ENCODE measurements around the gene CAMK2B.
A peak's percentile ranks its signal among the peaks of the same experiment; 100 is the strongest.

The CAMK2B gene

DNA sequence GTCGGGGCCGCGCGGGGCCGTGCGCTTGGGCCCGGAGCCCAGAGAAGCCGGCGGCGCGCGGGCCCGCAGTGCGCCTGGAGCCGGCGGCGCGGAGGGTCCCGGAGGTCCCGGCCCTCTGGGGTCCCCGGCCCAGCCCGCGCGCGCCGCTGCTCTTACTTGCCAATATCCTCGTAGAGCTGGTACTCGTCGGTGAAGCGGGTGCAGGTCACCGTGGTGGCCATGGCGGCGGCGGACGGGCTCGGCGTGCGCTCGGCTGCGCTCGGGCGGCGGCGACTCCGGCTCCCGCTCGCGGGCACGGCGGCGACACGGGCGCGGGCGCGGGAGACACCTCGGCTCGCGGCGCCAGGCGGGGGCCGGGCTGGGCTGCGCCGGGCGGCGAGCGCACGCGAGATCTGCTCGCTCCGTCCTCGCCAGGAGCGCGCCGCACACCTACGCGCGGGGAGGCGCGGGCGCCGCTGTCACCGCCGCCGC is at the start of gene CAMK2B:
Gene CAMK2B (minus strand): TSS at position 394 of the 471 bp plus-strand sequence. CDS start 173 bp downstream, at position 221.
- ATAC-seq: peak in 1 of 2 donors; percentile 35

DNA sequence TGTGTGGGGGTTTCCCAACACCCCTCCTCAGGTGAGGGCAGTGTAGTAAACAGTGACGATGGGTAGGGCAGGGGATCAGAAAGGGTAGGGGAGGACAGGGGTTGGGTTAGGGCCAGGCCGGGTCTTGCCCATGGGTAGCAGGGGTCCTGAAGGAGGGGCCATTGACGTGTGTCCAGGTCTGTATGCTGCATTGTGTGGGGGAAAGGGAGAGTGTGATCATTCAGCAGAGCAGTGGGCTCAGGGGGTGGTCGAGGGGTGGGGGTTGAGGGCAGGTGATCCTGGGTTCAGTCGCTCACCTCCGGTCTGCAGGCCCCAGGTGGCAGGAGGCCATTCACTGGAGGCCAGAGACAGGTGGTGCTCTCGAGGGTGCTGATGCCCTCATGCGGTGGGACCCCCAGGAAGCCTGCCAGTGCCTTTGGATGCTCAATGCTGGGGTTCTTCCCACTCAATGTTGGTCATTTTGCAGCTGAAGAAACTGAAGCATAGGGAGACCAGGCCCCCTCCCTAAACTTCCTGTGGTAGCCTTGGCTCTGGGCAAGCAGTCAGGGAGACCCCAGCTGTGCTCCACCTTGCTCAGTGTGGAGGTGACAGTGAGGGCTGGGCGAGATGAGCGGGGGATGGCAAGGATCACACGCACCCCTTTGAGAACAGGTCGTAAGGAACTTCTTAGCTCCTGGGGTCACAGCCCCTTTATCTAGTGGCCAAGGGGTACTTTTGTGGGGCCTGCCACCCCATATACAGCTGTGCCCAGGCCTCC is 48.8 kb upstream of the CAMK2B start:
- ATAC-seq: no peak

DNA sequence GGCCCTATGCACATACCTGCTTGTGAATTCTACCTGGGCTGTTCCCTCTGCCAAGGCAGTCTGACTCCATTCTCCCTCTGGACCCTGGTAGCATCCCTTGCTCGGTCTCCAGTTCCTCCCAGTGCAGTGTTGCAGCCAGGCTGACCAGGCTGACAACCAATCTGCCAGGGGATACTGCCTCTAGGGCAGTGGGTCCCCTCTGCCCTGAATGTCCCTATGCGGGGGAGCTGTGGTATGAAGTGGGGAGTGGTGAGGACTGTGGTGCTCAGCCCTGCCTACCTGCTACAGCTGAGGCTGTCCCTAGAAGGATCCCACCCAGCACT is 48.0 kb upstream of the CAMK2B start:
- no peak for ATAC-seq

DNA sequence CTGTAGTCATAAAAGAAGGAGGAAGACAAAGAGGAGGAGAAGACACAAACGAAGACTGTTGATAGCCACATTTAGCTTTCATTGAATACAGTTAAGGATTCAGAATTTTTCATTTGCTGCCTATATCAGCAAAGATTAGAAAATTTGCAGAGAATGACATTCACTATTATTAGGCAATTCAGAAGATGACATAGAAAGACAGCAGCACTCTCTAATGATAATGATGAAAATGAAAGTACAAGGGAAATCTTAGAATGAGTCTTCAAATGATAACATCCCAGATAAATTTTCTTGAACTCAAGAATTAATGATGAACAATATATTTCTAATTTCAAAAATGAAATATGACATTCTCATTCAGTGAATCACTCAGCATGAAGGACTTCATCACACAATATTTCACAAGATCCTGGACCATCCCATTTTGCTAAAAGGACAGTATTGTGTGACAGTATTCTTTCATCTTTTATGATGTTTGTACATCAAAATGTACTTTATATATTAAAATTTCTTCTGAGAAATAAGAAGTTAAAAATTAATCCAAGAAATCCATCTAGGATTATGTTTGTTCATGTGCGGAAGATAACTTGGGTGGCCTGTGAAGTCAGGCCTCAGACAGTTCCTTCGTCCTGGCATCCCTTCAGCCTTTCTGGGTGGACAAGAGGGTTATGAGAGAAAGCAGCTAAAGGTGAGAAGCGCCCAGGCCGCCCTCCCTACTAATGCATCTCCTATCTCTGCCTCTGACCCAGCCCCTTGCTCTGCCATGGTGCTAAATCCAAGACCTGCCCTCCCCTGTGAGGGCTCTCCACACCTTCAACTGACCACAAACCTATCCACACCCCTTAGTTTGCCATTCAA is 47.4 kb upstream of the CAMK2B start:
- peak; percentile 46 to 62 for ATAC-seq

DNA sequence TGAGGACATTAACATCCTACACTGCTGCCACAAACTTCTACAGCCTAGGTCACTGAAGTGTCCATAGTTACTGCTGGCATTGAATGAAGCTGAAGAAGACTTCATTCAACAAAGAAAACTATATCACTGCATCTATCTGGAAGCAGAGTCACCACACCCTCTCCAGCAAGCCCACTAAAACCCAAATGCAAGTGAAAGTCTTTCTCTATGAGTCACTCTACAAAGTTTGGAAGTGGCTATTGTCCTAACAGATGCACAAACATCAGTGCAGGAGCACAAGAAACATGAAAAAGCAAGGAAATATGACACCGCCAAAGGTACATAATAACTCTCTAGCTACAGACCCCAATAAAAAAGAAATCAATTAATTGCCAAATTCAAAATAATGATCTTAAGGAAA is 43.5 kb upstream of the CAMK2B start:
- no peak for ATAC-seq

DNA sequence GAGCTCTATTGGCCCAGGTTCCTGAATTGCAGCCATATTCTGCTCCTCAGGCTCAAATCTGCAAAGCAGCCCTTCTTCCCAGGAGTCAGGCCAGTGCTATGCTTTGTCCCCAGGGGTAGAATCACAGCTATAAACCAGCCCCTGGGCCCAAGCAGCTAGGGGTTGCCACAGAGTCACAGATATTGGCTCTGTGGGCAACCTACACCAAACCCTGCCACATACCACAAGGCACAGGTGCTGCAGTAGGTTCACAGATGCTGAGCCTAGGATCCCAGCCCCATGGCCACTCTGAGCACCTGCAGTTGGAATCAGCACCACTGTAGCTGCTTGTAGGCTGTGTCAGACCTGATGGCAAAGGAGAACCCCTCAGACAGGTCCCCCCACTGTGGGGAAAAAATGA is 43.1 kb upstream of the CAMK2B start:
- no peak for ATAC-seq

DNA sequence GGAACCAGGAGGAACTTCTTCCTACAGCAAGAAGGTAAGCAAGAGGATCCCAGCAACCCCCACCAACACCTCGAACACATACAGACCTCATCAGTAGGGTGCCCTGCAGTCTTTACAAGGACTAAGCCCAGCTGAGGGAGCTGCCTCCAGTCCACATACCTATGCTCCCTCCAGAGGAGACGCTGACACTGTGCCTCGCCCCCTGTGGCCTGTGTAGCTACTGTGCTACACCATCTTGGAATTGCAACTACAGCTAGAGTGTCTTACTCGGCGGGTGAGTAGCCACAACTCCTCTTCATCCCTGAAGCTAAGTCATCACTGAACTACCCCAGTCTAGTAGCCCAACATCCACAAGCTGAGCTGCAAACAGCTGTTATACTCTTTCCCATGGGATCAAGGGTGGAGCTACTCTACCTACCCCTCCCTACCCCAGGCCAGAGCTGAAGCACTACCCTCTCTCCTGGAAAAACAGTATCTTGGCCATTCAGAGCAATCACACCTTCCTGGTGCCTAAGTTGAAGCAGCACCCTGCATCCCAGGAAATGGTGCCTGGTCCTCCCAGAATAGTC is 42.2 kb upstream of the CAMK2B start:
- no peak for ATAC-seq

DNA sequence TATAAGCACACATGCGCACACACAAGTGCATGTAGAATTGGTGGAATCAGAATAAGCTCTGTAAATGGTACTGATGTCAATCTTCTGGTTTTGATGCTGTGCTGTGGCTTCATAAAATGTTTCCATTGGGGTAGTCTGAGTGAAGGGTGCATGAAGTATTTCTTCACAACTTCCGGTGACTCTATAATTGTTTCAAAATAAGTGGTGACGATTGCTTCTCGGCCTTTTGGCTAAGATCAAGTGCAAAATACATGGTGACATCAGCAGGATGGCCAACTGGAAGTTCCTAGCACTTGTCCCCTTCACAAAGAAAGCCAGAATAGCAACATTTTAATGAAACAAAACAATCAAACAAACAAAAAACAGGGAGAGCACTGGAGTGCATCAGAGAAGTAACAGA is 41.6 kb upstream of the CAMK2B start:
- no peak for ATAC-seq

DNA sequence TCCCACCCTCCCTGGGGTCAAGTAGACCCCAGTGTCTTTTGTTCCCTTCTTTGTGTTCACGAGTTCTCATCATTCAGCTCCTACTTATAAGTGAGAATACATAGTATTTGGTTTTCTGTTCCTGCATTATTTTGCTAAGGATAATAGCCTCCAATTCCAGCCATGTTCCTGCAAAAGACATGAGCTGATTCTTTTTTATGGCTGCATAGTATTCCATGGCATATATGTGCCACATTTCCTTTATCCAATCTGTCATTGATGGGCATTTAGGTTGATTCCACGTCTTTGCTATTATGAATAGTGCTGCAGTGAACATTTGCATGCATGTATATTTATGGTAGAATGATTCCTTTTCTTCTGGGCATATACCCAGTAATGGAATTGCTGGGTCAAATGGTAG is 28.3 kb upstream of the CAMK2B start:
- no peak for ATAC-seq

DNA sequence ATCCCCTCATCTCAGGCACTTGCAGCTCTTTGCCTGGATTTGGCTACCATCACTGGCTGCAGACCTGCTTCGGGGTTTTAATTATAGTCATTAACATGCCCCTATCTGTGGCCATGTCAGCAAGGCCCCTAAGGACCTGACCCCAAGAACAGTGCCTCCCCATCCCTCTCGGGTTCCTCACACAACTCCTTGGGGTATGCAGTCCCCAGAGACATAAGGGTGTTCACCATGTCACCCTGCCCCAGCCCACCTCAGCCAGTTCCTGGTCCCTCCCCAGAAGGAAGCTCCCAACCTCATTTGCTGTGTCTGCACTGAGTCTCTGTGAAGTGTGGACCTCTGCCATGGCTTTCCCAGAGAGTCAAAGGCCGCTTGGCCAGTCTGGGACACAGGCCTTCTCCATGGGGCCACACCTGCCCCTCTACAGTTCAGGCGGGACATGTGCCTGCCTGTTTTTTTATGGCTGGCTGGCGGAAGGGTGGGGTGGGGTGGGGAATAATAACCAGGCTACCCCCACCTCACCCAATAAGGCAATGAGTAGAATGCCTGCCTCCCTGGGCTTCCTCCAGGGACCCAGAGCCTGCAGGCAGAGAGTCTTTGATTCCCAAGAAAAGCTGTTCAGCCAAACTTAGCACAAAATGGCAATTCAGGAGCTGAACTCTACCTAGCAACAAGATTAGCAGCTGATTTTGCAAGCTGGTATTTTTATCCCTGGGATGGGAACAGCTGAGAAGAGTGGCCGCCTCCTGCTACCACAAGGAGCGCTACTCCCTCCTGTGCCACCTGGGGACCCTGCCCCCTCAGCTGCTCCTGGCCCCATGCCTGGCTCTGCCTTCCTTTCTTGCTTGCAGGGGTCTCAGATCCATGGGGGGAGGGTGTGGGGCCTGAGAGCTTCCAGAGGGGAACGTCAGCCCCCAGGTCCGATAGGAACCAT is 23.7 kb upstream of the CAMK2B start:
- ATAC-seq: no peak

DNA sequence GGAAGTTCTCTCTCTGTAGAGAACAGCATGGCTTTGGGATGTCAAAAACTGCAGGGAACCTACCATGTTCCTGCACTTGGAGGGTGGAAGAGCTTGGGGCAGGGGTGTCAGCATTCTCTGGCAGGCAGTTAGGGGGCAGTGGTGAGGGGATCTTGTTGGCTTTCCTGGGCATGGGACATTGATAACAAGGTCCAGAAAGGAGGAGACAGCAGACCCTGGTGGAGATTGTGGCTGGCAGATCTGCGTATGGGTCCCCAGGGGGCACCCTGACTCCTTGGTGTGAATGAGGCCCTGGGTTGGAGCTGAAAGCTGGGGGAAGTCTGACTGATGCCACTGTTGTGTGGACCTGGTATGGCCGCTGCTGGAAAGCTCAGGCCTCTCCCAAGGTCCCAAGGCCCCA is 22.9 kb upstream of the CAMK2B start:
- ATAC-seq: no peak

DNA sequence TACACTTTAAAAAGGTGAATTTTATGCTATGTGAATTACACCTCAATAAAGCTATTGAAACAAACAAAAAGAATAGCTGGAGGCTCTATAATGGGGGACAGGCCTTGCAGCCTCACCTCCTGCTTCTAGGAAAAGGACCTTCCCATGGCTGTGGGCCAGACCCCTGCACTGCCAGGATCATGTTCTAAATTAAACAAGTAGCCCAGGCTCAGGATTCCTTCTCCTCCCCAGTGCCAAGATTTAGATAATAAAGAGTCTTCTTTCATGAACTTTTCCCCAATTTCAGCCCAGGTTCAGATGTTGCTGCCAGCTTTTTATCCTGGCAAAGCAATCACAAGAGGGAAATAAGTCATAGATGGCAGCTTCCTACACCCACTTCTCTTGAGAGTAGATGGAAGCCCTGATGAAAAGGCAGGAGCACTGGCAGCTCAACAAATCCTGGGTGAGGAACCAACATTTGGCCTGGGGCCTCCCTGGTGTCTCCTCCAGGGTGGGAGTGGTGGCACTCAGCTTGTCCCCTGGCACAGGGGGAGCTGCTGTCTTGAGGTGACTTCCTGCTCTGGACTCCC is 22.2 kb upstream of the CAMK2B start:
- no peak for ATAC-seq

DNA sequence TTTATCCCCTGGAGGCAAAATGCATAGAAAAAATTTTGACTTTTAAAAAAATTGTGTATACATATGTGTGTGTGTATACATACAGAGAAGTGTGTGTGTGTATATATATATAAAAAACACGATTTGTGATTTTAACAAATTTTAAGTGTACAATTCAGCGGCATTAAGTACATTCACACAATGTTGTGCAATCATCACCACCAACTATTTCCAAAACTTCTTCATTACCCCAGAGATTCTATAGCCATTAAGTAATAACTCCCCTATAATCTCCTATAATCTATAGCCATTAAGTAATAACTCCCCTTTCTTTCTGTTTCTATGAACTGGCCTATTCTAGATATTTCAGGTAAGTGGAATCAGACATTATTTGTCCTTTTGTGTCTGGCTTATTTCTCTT is 20.7 kb upstream of the CAMK2B start:
- no peak for ATAC-seq

DNA sequence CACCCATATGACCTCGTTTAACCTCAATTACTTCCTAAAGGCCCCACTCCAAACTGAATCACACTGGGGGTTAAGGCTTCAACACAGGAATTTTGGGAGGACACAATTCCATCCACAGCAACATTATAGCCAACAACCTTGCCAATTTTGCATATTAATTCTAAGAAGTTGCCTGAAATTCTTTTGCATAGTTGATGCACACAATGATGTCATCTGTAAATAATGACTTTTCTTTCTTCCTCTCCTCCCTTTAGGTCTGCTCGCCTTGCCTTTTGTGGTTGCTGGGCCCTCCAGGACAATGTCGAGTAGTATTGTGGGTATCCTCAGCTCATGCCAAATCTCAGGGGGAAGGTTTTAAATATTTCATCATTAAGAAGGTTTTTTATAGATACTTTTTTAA is 16.0 kb upstream of the CAMK2B start:
- ATAC-seq: no peak

DNA sequence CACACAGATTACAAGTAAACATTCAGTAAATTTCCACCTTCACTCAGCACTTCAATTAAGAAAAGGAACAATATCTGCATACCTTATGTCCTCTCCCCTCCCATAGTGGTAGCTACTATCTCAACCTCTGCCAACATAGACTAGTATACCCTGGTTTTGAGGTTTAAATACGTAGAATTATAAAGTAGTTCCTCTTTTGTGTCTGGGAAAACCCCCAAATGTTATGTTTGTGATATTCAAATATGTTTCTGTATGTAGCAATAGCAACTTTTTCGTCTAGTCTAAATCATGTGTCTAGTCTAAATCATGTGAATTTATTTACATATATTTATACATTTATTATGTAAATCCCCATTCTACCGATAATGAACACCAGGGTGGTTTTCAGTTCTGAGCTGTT is 13.2 kb upstream of the CAMK2B start:
- ATAC-seq: peak; percentile 79 to 89

DNA sequence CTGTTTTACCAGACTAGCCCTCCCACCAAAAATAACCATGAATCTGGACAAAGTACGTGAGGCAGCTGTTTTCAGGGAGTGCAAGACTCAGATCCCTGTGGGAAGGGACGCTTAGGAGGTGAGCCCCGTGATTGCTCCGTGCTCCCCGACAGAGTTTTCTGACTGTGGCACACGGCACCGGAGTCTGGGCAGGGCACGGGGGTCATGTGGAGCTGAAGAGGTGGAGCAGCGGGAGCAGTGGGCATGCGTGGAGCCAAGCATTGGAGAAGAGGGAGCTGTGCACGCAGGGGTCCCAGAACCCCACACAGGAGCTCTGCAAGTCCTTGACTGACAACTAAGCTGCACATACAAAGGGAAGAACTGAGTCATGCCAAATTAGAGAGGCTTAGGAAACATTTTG is 11.1 kb upstream of the CAMK2B start:
- ATAC-seq: no peak

DNA sequence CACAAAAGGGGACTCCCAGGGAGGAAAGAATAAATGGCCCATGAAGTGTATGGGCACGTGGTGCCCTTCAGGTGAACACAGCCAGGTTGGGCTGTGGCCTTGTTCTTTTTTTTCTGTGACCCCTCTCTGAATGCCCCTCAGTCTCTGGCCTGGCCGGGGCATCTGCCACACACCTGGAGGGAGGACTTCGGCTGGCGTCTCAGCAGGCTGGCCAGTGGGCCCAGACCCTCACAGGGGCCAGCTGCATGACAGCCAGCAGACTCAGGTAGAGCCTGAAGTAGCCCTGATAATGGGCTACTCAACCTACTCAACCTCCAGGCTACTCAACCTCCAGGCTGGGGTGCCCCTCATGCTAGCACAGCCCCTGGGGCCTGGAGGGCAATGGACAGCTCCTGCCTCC is 9.8 kb upstream of the CAMK2B start:
- no peak for ATAC-seq

DNA sequence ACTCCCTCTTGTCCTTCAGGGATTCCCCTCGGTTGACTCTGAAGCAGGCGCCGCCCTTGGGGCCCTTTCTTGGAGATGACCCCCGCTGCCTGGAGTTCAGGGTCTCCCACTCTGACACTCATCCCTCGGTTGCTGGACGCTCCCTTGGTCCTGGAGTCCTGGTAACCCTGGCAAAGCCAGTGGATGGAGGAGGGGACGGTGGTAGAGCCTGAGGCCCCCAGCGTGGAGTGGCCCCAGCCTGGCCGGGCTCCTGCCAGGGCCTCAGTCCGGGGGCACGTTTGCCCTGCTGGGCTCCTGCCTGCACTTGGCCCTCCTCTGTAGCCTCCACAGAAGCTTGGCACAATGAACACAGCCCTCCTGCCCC is 9.3 kb upstream of the CAMK2B start:
- no peak for ATAC-seq

DNA sequence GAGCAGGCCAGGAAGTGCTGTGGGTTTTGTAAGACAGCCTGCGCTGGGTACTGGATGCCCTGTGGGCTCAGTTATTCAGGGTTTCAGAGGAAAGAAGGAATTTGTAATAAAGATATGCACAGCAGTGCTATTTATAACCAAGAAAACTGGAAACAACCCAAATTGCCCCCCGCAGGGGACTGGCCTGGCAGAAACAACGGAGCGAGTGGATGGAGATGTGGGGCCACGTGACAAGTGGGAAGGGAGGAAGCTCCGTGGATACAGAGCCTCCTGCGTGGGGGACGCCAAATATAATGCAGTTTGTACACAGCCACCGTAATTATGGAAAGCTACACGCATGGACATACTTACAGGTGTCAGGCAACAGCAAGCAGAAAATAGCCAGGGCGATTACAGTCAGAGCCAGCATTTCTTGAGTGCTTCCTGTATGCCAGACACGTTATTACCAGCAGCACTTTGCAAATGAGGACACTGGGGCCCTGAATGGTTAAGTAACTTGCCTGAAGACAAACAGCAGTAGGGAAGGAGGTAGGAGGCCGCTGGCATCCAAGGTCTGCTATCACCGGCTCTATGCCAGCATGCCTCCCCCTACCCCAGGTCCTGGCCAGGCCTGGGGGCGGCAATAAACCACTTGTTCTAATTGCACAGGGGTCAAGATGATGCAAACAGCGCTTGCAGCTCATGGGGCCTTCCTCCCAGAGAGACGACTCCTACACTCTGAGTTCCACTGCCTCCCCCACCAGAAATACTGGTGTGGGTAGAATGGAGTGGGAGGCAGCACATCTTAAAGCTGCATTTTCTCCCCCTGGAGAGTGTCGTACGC is 8.7 kb upstream of the CAMK2B start:
- ATAC-seq: no peak

DNA sequence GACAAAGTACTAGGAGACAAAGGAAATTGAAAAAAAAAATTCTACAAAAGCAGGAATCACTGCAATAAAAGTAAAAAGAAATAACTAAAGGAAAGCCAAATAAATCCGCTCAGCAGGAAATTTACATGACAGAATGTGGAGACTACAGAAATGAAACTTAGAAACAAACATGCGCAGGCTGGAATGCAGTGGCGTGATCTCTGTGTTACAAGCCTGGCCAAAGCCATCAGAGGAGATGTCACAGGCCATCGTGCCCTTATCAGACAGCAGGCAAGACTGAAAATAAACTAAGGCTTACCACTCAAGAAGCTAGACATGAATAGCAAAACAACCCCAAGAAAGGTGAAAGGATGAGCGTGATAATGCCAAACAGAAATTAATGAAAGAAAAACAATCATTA is 6.3 kb upstream of the CAMK2B start:
- ATAC-seq: no peak

DNA sequence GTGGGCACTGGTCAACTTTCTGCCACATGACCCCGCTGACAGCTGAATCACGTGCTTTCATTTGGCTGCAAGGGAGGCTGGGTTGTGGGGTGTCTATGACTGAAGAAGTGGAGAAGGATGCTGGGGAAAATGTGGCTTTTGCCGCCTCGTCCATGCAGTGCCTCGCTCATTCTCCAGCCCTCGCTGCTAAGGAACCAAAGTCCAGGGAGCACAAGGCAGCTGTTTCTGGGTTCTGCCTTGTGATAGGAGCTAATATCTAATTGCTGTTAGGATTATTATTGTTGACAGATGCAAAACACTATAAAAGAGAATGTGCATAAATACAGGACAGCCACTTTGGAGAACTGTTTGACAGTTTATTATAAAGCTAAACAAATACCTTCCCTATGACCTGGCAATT is 4.9 kb upstream of the CAMK2B start:
- ATAC-seq: no peak

DNA sequence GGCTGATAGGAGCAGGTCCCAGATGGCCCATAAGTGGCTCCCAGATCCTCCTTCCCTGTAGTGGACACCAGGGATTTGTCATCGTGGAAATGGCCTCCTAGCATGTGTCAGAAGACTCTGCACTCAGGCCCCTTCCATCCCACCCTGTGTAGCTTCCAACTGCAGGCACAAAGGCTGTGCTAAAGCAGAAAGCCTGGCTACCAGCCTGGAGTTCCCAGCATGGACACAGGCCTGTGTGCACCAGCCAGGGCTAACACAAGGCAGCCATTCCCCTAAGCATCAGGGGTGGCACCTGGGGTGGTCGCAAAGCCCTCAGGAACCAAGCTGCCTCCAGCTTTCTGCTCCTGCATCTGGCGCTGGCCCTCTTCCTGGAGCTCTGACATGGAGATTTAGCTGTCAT is 4.5 kb upstream of the CAMK2B start:
- no peak for ATAC-seq
